ENCODE results near the gene NTNG2.
A peak's percentile ranks its signal among the peaks of the same experiment; 100 is the strongest.

Gene NTNG2

DNA sequence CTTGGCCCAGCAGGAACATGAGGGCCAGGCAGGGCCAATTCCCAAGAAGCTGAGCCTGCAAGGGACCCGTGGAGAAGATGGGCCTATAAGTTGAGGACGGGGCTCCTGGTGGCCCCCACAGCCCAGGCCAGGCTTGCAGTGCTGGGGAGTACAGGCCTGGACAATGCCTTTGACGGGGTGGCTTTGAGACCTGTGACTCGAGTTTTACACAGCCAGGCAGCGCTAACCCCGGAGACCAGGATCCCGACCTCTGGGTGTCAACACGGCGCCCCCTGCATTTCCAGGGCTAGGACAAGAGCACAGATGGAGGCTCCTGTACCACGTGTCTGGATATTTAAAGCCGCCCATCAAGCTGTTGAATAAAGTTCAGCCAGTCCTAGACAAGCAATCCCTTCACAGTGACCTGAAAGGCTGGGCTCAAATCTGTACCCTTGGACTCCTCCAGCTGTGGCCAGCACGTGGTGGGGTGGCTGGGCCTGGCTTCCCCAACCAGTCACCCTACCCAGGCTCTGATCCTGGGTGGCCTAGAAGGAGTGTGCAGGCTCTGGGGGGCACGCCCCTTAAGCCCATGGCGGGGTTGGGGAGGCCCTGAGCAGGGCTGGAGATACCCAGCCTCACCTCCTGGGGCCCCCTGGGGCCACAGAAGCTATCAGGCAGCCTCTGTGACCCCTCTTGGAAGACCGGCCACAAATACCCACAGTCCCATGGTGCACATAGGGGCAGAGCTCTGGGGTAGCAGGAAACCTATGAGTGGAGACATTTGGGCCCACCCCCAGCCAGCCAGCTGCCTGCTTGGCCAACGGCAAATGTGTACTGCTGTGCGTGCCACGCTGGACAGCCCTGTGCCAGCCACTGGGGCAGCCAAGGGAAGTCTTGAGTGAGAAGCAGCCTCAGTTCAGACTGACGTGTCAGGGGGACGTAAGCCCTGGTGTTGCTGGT is 88.7 kb downstream of the NTNG2 start:
- no peak for DNase-seq (ENCODE audit: low spot score)

DNA sequence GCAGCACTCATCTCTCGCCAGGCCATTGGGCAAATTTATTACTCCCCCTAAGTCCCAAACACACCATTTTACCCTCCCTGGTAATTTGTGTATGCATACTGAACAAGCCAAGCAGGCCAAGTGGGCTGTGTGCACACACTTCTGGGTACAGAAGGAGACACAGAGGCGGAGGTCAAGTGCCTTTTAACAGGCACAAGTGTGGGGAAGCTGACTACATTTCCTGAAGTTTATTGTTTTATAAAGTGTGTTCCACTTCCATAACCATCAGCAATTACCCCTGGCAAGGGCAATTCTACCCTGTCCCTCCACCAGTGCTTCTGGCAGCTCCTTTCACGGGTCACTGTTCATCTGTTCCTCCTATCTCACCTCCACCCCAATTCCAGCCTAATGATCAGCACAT is 99.0 kb downstream of the NTNG2 start:
- no peak for DNase-seq (ENCODE audit: low spot score)

DNA sequence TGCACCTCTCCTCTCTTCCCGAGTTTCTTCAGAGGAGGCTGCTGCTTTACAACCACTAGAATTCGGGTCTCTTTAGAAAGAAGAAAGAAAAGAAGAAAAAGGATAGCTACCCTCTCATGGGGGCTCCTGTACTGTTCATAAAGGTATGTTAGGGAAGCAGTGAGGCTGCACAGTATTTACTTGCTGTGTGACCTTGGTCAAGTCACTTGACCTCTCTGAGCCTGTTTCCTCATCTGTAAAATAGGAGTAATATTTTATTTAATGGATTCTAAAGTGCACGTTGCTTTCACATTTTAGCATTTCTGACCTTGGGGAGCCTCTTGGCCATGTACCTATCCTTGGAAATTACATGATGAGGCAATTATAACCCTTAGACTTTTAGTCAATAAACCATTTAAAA is 104.2 kb downstream of the NTNG2 start:
- no peak for DNase-seq (ENCODE audit: low spot score)

DNA sequence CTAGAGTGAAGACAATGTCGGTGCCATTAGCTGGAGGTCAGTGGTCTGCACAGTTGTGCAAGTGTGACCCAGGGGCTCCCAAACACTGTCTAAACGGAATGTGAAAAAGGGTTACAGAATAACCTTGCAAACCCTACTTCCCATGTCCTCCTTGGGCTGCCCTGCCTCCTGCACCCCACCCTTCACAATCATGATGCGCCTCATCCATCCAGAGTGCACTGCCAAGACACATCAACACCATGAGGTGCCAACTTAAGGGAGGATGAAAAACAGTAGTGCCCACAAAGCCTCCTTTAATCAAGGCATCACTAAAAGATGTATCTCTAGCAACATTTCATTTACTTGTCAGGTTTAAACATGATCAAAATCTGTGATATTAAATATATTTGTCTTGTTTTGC is 105.8 kb downstream of the NTNG2 start:
- DNase-seq (ENCODE audit: low spot score) = no peak

DNA sequence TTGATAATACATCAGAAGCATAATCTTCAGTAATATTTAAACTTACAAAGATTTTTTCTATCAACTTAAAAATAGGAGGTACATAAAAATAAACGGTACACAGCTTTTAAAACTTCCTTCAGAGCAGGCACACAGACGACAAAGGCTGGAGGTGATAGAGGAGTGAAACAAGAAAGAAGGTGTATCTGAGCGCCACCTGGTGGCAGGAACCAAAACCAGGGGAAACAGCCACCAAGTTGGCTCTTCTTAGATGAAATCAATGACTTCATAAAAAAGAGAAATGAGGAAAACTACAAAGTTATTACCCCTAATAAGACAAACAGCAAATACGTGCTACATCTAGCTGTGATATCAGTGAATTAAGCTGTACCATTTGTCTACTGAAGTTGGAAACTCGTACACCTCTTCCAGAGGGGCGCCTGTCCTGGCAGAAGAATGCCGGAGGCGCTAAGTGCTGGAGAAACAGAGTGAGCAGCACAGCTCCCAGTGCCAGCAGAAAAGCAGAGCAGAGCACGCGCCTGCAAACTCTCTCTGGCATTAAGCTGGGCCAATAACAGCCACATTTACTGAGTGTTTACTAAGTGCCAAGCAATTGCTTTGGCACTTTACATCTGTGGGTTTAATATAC is 107.0 kb downstream of the NTNG2 start:
- DNase-seq (ENCODE audit: low spot score) = peak; percentile 75

DNA sequence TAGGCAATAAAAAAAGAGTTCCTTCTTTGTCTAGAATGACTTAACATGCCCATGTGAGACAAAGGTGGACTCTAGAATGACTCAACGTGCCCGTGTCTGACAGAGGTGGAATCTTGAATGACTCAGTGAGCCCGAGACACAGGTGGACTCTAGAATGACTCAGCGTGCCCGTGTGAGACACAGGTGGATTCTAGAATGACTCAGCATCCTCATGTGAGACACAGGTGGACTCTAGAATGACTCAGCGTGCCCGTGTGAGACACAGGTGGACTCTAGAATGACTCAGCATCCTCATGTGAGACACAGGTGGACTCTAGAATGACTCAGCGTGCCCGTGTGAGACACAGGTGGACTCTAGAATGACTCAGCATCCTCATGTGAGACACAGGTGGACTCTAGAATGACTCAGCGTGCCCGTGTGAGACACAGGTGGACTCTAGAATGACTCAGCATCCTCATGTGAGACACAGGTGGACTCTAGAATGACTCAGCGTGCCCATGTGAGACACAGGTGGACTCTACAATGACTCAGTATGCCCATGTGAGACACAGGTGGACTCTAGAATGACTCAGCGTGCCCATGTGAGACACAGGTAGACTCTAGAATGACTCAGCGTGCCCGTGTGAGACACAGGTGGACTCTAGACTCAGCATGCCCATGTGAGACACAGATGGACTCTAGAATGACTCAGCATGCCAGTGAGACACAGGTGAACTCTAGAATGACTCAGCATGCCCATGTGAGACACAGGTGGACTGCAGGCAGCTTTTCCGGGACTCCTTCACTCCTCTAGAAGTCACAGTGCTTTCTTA is 108.1 kb downstream of the NTNG2 start:
- peak; percentile 62 for DNase-seq (ENCODE audit: low spot score)

DNA sequence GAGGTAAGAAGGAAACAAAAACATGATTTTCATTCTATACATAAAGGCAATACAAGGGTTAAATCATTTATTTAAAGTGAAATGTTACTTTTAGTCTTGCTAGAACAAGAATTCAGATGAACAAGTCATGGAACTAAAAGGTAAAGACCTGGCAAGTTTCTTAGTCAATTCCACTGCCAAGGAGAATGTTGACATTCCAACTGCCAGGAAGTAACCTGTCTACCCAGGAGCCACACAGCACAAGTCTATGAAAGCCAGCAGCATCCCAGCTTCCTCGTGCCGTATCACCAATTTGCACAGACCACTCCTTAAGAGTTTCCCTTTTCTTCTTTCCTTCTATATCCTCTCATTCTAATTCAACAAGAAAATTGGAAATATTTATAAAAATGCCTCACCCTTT is 113.0 kb downstream of the NTNG2 start:
- DNase-seq (ENCODE audit: low spot score) = no peak

DNA sequence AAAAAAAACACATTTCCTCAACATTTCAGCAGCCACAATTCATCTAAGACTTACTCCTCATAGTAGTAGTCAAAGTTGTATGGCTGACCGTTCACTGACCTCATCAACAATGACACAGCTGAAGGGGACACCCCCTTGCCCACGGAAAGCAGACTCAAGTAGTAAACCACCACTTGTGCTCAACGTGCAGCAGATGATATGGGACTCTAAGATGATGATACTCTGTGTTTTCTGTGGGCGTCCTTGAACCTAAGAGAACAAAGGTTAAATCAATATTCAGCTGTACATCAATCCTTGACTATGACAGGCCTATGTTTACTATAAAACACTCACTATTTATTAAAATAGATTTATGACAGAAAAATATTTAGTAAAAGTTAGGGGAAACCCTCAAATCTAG is 121.3 kb downstream of the NTNG2 start:
- no peak for DNase-seq (ENCODE audit: low spot score)

DNA sequence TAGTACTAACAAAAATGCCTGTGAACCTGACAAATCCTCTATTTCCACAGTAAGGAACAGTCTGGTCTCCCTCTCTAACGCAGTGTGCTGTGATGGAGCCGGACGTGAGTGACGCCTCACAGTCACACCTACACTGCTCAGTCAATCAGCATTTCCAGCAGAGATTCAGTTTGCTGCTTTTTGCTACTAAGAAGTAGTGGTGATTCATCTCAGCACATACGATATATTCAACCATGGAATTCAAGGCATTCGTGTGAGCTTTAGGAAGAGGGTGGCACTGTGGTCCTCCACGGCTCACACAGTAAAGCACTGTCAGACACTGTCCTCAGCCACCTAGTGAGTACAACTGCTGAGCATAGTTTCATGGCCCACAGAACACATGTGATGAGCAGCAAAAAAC is 122.0 kb downstream of the NTNG2 start:
- DNase-seq (ENCODE audit: low spot score) = no peak

DNA sequence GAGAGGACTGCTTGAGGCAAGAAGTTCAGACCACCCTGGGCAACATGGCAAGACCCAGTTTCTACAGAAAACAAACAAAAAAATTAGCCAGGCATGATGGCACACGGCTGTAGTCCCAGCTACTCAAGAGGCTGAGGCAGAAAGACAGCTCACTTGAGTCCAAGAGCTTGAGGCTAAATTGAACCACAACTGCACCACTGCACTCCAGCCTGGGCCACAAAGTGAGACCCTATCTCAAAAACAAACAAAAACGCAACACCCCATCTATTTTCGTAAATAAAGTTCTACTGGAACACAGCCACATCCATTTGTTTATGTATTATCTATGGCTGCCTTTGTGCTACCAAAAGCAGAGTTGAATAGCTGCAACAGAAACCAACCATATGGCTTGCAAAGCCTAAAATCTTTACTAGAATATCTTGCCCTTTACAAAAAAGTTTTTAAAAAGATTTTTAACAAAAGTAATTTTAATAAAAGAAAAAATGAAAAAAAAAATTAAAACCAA is 125.5 kb downstream of the NTNG2 start:
- no peak for DNase-seq (ENCODE audit: low spot score)

DNA sequence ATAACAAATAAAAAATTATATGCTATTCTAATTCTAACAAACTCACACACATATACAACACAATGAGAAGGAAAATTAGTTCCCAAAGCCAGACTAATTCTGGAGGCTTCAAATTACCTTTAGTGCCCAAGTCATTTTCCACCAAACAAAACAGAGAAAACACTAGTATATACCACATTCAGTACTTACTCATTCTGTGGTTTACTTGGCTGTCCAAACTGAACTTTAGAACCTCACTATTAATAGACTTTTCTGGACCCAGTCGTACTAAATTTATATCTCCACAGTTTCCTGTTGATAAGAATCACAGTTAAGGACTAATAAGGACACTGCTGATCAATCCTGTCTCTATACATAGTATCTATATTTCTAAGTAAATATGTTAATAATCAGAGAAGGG is 126.5 kb downstream of the NTNG2 start:
- no peak for DNase-seq (ENCODE audit: low spot score)

DNA sequence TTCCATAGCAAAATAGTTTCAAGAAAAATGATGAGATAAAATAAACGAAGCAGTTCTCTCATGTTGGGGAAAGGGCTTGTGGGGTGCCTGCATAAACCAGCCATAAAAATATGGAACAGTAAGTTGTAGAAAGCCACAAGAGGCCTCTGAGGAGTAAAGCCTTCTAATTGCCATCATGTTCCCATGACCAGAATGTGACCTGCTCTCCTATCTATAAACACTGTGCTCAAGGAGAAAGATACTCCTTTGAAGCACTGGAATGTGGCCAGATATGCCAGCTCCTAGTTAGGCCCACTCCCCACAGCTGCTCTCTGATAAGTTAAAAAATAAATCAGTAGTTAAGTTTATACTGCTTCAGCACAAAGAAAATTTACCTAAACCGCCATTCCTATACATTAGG is 127.1 kb downstream of the NTNG2 start:
- DNase-seq (ENCODE audit: low spot score) = no peak

DNA sequence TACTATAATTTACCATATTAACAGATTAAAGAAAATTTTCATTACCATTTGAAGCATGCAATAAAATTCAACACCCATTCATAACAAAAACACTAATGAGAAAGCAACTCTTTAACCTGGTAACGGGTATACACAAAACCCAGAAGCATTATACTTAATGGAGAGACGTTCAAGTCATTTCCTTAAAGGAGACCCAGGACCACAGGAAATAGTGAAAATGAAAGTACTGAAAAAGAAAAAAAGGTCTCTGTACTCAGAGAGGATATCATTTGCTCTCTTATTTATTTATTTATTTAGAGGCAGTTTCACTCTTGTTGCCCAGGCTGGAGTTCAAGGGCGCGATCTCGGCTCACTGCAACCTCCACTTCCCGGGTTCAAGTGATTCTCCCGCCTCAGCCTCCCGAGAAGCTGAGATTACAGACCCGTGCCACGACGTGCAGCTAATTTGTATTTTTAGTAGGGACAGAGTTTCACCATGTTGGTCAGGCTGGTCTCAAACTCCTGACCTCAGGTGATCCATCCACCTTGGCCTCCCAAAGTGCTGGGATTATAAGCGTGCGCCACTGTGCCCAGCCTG is 131.4 kb downstream of the NTNG2 start:
- peak; percentile 15 for DNase-seq (ENCODE audit: low spot score)
